MM.1S (cell line): ENCODE results near the gene FLT1.

Source experiments
- DNase-seq: peaks from one replicate; pipeline ENCODE4 v3.0.0-alpha.2; 2015
- H2AFZ ChIP-seq: fragments of 300-600 bp; sonication (generic); 2 replicates; pipeline ENCODE4 v1.6.0; 2016; ENCODE audit warnings: antibody characterized with exemption, low read length
- H3F3A ChIP-seq: fragments of 300-600 bp; sonication (generic); 2 replicates; pipeline ENCODE4 v1.6.1; 2016; ENCODE audit warnings: mild to moderate bottlenecking, antibody characterized with exemption, low read length, moderate library complexity, mixed read lengths; ENCODE audit not compliant: insufficient read depth
- H3K27ac ChIP-seq: fragments of 300-600 bp; sonication (generic); 2 replicates; pipeline ENCODE4 v1.5.1; 2016; ENCODE audit warnings: mild to moderate bottlenecking, low read length
- H3K27me3 ChIP-seq: fragments of 300-600 bp; sonication (generic); replicated peaks from 2 replicates; pipeline ENCODE4 v1.6.0; 2016; ENCODE audit warnings: low read length; ENCODE audit not compliant: insufficient read depth
- H3K36me3 ChIP-seq: fragments of 300-600 bp; sonication (generic); replicated peaks from 2 replicates; pipeline ENCODE4 v1.6.1; 2016; ENCODE audit warnings: mild to moderate bottlenecking, low read length, mixed read lengths; ENCODE audit not compliant: insufficient read depth
- H3K4me1 ChIP-seq: fragments of 300-600 bp; sonication (generic); 2 replicates; pipeline ENCODE4 v1.6.1; 2016; ENCODE audit warnings: low read length, mixed read lengths
- H3K4me2 ChIP-seq: fragments of 300-600 bp; sonication (generic); 2 replicates; pipeline ENCODE4 v1.6.0; 2016; ENCODE audit warnings: low read depth, low read length
- H3K4me3 ChIP-seq: fragments of 300-600 bp; sonication (generic); 2 replicates; pipeline ENCODE4 v1.5.1; 2016; ENCODE audit warnings: low read length, mixed read lengths
- H3K79me2 ChIP-seq: fragments of 300-600 bp; sonication (generic); 2 replicates; pipeline ENCODE4 v1.6.1; 2016; ENCODE audit warnings: mixed run types, low read length, mixed read lengths
- H3K9ac ChIP-seq: fragments of 300-600 bp; sonication (generic); 2 replicates; pipeline ENCODE4 v1.6.1; 2016; ENCODE audit warnings: low read length, mixed read lengths
- H3K9me2 ChIP-seq: fragments of 300-600 bp; sonication (generic); replicated peaks from 2 replicates; pipeline ENCODE4 v1.6.1; 2016; ENCODE audit warnings: mild to moderate bottlenecking, low read length, mixed read lengths; ENCODE audit not compliant: insufficient read depth
- H3K9me3 ChIP-seq: fragments of 300-600 bp; sonication (generic); replicated peaks from 2 replicates; pipeline ENCODE4 v1.6.1; 2016; ENCODE audit warnings: mild to moderate bottlenecking, low read length, mixed read lengths; ENCODE audit not compliant: insufficient read depth
- H4K20me1 ChIP-seq: fragments of 300-600 bp; sonication (generic); 2 replicates; pipeline ENCODE4 v1.6.1; 2016; ENCODE audit warnings: mild to moderate bottlenecking, low read length, moderate library complexity, mixed read lengths; ENCODE audit not compliant: insufficient read depth
- EZH2 ChIP-seq: fragments of 300-600 bp; sonication (generic); optimal IDR thresholded peaks from 2 replicates; pipeline ENCODE3; 2017; ENCODE audit warnings: low read depth, mild to moderate bottlenecking, antibody characterized with exemption, low read length, mixed read lengths
- EZH2phosphoT487 ChIP-seq: fragments of 300-600 bp; sonication (generic); IDR thresholded peaks from 2 replicates; pipeline ENCODE4 v1.6.1; 2018; ENCODE audit warnings: antibody characterized with exemption, low read length
- TF ChIP-seq, protein P1 (sequence below): fragments of 300-600 bp; sonication (generic); IDR thresholded peaks from 2 replicates; pipeline ENCODE4 v1.5.1; 2016; ENCODE audit warnings: antibody characterized with exemption, low read length, mixed read lengths

The FLT1 gene

DNA sequence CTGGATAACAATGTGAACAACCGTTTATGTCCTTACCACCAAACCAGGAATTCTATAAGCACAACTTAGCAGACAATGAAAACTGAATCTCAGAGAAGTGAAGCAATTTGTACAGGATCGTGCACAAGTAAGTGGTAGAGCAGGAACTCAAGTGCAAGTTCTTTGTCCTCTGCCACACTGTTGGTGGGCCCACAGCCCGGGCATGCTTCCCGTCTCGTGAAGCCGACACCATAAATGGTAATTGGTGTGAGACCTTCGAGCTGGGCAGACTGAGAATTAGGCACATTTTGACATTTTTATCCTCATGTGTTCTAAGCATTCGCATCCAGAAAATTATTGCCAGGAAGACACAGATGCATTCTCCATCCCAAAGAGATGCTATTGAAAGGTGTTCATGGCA, 27.9 kb upstream of the FLT1 start:
- no peaks in the 10 kb centered on the region for H3K9me2 ChIP-seq
- no peak overlapping the region for H3K4me3 ChIP-seq
- H3K4me2 ChIP-seq, result no peak overlapping the region
- no peaks in the 10 kb centered on the region for H3K4me1 ChIP-seq
- H3F3A ChIP-seq, result no peaks in the 10 kb centered on the region
- H3K79me2 ChIP-seq, result no peaks in the 10 kb centered on the region
- H3K27ac ChIP-seq, result no peak overlapping the region
- no peak overlapping the region for H2AFZ ChIP-seq
- TF ChIP-seq, protein P1, sequence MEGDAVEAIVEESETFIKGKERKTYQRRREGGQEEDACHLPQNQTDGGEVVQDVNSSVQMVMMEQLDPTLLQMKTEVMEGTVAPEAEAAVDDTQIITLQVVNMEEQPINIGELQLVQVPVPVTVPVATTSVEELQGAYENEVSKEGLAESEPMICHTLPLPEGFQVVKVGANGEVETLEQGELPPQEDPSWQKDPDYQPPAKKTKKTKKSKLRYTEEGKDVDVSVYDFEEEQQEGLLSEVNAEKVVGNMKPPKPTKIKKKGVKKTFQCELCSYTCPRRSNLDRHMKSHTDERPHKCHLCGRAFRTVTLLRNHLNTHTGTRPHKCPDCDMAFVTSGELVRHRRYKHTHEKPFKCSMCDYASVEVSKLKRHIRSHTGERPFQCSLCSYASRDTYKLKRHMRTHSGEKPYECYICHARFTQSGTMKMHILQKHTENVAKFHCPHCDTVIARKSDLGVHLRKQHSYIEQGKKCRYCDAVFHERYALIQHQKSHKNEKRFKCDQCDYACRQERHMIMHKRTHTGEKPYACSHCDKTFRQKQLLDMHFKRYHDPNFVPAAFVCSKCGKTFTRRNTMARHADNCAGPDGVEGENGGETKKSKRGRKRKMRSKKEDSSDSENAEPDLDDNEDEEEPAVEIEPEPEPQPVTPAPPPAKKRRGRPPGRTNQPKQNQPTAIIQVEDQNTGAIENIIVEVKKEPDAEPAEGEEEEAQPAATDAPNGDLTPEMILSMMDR, result no peak
- TF ChIP-seq EZH2 (no peak), EZH2phosphoT487 (no peak)
- no peaks in the 10 kb centered on the region for H3K9me3 ChIP-seq
- no peak for DNase-seq
- H4K20me1 ChIP-seq, result no peaks in the 10 kb centered on the region
- no peak overlapping the region for H3K9ac ChIP-seq
- no peaks in the 10 kb centered on the region for H3K36me3 ChIP-seq
- no peaks in the 10 kb centered on the region for H3K27me3 ChIP-seq

DNA sequence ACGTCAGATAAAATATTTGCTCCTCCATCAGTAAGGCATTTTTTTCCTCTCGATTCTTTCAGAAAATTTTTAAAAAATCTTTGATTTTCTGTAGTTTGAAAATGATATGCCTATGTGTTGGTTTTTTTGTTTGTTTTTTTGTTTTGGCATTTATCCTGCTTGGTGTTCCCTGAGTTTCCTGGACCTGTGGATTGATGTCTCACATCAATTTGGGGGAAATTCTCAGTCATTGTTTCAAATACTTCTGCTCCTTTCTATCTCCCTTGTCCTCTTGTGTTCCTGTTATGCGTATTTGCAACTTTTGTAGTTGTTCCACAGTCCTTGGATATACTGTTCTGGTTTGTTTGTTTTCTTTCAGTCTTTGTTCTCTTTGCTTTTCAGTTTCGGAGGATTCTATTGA, 18.8 kb upstream of the FLT1 start:
- Histone ChIP-seq H3K27ac (no peak overlapping the region), H3K36me3 (no peaks in the 10 kb centered on the region), H3K4me3 (no peak overlapping the region), H2AFZ (no peak overlapping the region), H3K9me2 (no peaks in the 10 kb centered on the region), H4K20me1 (no peaks in the 10 kb centered on the region), H3K4me2 (no peak overlapping the region), H3F3A (no peaks in the 10 kb centered on the region), H3K9me3 (no peaks in the 10 kb centered on the region), H3K4me1 (no peaks in the 10 kb centered on the region), H3K9ac (no peak overlapping the region), H3K79me2 (no peaks in the 10 kb centered on the region), H3K27me3 (no peaks in the 10 kb centered on the region)
- no peak for DNase-seq
- TF ChIP-seq EZH2phosphoT487 (no peak), EZH2 (no peak)
- TF ChIP-seq, protein P1, result no peak

DNA sequence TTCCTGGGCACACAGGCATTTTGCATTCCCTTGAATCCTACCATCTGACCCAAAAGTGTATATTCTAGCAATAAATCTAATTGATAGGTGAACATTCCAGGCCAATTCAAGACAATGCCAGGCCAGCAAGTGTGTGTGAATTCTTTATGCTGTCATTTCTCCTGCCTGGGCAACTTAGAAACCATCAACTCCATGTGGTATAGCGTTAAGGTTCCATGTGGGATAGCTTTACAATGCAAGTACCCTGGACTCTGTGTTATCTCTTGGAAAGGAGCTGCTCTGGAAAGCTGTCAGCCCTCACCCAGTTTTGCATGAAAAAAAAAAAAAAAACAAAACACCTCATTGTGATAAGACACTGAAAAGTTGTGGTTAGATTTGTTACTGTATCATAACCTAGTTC, 15.6 kb upstream of the FLT1 start:
- Histone ChIP-seq H3K9me2 (no peaks in the 10 kb centered on the region), H3K4me1 (no peaks in the 10 kb centered on the region), H3K27me3 (no peaks in the 10 kb centered on the region), H2AFZ (no peak overlapping the region), H3K4me2 (no peak overlapping the region), H3K9ac (no peak overlapping the region), H3K27ac (no peak overlapping the region), H4K20me1 (no peaks in the 10 kb centered on the region), H3F3A (no peaks in the 10 kb centered on the region), H3K36me3 (no peaks in the 10 kb centered on the region), H3K9me3 (no peaks in the 10 kb centered on the region), H3K79me2 (no peaks in the 10 kb centered on the region), H3K4me3 (no peak overlapping the region)
- no peak for DNase-seq
- TF ChIP-seq EZH2phosphoT487 (no peak), EZH2 (no peak)
- TF ChIP-seq, protein P1, result no peak
